ENCODE measurements around the gene PAFAH2.

The PAFAH2 gene

DNA sequence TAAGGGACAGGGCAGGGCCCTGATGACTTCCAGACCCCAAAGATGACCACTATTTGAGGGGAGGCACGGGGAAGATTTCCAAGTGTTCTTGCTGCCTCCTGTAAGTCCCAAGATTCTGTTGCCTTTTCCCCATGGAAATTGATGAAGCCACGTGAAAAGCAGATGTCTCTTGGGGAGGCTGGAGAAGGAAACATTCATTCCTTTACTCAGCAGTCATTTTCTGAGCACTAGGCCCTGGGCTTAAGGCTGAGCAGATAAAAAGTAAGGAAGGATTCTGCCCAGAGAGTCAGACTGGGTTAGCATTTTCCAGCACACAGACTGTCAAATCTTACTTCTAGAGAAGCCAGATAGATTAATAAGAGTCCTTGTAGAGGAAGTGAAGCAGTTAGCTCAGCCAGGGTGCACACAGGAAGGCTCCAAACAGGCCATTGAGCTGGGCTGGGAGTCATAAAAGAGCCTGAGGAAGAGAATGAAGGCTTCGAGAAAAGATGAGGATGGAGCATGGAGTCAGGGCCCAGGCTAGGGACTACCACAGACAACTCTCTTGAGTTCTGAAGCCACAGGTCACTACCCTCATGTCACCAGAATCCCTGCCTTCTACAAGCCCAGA, 33.9 kb upstream of the PAFAH2 start:
- no peak for DNase-seq (ENCODE audit: low read depth in 2 of 2)

DNA sequence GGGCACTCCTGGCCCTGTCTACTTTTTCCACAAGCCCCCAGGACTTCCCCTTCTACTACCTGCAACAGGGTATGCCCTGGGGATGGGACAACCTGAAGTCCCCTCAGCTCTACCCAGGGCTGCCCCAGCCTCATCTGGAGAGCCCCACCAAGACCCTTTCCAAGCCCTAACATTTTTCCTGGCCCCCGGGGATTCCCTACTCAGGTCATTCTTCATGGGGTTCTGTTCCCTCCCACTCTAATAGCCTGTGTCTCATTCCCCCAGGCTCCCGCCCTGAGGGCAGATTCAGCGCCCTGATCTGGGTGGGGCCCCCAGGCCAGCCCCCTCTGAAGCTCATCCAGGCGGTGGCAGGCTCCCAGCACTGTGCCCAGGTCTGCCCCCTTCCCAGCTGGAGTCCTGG, 33.3 kb upstream of the PAFAH2 start:
- no peak for DNase-seq (ENCODE audit: low read depth in 2 of 2)

DNA sequence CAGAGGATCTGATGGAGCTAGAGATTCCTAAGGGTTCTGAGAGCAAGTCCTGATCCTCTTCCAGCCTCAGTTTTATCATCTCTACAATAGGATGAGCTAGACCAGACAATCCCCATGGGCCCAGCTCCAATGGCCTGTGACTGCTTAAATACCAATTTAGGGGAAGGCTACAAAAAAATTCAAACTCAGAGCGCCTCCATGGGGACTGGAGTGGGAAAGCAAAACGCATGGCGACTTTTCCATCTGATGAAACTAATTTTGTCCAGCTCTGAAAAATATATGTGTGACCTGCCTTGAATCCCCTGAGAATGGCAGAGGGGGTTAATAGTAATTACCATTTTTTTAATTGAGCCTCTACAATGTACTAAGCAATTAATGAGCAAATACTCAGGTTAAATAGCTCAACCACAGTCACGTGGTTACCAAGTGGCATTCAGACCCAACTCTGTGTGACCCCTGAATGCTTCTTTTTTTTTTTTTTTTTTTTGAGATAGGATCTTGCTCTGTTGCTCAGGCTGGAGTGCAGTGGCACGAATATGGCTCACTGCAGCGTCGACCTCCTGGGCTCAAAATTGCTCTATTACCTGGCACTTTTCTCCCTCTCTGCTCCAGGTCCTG, 32.1 kb upstream of the PAFAH2 start:
- no peak for DNase-seq (ENCODE audit: low read depth in 2 of 2)

DNA sequence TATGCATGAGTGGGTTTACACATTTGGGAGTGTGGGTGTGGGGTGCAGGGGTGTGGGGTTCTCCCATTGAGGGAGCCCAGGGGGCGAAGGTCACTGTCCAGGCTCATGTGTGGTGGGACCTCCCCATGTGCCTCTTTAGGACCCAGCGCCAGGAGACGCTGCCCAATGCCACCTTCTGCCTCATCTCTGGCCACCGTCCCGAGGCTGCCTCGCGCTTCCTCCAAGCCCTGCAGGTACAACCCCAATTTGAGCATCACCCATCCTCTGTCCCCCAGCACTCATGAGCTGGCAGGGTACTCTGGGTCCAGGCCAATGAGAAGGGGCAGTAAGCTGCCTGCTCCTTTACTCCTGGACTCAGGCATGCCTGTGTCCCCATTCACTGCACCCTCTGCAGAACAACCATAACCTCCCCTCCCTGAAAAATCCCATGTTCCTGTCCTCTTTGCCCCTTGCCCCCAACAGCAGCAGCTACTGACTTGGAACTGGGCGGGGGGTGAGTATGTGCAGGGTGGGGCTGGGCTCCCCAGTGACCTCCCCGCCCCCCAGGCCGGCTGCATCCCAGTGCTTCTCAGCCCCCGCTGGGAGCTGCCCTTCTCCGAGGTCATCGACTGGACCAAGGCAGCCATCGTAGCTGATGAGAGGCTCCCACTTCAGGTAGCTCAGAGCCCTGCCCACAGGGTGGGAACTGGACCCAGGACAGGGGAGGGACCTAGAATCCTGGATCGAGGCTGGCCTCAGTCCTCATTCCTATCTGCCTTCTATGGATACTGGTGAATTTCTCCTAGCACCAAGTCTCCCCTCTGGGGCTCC, 31.4 kb upstream of the PAFAH2 start:
- no peak for DNase-seq (ENCODE audit: low read depth in 2 of 2)

DNA sequence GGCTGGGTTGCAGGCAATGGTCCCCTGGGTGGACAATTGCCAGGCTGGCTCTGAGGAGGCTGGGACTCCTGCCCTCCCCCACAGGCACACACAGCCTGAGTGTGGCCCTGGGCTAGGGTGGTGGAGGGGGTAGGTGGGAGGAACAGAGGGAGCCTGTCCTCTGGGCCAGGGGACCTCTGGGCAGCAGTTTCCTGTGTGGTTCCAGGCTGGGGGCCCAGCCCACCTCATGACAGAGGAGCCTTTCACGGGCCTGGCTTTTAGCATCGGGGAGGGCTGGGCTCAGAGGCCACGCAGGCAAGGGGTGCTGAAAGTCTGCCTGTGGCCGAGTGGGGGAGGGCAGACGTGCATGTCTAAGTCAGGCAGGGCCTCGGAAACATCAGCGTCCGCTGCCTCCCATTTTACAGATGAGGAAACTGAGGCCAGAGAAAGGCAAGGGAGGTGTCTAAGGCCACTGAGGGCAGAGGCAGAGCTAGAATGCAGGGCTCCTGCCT, 30.7 kb upstream of the PAFAH2 start:
- DNase-seq (ENCODE audit: low read depth in 2 of 2) = no peak

DNA sequence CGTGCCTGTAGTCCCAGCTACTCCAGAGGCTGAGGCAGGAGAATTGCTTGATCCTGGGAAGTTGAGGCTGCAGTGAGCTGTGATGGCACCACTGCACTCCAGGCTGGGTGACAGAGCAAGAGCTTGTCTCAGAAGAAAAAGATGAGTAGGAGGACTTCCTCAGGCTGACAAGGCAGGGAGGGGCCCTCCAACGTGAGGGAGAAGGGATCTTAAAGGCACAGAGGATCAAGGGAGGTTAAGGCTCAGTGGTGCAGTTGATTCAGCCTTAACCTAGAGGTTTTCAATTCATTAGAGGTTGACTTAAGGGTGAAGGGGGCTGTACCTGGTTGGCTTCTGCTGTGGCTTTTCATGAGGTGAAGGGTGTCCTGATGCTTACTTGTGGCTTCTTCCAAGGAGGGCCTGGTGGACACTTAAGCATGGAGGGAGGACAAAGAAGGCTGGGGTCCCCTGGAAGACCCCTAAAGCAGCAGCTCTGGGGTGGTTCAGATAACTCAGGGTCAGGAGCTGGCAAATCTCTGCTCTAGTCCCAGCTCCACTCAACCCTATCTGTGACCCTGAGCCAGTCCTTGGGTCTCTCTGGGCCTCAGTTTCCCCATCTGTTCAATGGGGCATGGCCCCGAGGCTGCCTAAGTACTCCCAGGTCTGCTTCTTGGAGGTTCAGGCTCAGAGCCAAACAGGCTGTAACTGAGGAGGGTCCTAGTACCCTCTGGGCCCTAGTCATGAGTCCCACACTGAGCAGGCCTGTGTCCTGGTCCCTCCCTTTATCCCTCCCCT, 30.0 kb upstream of the PAFAH2 start:
- no peak for DNase-seq (ENCODE audit: low read depth in 2 of 2)

DNA sequence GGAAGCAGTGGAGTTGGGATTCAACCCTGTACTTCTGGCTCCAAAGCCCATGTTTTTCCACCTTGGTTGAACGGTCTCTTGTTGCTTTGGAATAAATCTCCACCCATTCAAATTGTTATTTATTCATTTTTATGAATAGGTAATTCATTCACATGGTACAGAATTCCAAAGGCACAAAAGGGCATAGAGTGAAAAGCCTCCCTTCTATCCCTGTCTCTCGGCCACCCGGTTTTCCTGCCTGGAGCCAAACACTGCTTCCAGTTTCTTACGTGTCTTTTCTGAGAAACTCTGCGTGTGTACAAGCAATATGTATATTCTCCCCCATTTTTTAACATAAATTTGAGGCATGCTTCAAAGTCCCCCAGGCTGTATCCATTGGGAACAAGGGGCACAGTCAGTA, 27.7 kb upstream of the PAFAH2 start:
- no peak for DNase-seq (ENCODE audit: low read depth in 2 of 2)

DNA sequence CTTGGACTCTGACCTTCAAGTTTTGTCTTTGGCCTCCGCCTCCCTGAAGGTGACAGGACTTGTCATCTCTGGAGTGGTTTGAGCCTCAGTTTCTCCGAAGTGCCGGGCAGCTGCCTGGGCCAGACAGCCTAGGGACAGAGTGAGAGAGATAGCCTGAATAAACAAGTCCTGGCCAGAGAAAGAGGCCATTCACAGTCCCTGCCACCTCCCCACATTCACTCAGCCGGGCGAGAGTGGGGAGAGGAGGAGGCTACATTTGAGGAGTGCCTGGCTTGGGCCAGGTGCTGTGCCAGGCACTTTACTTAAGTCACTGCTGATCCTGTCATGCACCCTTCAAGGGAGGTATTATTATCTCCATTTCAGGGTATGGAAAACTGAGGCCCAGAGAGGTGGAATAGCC, 27.2 kb upstream of the PAFAH2 start:
- no peak for DNase-seq (ENCODE audit: low read depth in 2 of 2)

DNA sequence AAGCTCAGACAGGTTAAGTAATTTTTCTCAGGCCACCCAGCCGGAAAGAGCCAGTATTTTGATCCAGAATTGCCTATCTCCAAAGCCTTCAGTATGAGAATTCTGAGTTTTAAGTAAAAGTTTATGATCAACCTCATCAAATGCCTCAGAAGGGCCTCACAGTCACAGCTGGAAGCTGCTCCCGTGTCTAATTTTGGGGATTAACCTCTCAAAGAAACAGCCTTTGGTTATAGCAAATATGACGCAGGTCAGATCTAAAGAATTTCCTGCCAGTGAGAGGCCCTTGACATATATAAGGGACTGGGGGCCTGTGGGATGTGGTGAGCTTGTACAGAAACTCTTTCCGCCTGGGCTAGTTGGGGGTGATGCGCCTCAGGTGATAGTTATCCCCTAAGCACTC, 26.0 kb upstream of the PAFAH2 start:
- no peak for DNase-seq (ENCODE audit: low read depth in 2 of 2)

DNA sequence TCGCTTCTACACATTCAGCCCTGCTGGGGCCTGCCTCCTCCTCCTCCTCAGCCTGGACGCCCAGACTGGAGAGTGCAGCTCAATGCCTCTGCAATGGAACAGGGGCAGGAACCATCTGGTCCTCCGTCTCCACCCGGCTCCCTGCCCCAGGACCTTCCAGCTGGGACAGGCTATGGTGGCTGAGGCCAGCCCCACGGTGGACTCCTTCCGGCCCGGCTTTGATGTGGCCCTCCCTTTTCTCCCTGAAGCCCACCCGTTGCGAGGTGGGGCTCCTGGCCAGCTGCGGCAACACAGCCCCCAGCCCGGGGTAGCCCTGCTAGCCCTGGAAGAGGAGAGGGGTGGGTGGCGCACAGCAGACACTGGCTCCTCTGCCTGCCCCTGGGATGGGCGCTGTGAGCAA, 25.1 kb upstream of the PAFAH2 start:
- no peak for DNase-seq (ENCODE audit: low read depth in 2 of 2)

DNA sequence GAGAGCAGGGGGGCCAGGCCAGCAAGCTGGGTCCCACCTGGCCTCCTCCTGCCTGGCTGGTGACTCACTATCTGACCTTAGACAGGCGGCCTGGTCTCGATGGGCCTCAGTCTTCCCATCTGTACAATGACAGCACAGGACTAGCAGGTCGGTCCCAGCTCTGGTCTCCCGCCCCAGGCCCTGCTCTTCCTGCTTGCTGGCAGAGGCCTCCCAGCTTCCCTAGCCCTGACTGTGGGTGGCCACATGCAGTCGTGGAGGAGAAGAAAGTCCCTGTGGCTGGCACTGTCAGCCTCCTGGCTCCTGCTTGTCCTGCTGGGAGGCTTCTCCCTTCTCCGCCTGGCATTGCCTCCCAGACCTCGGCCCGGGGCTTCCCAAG, 24.5 kb upstream of the PAFAH2 start:
- DNase-seq (ENCODE audit: low read depth in 2 of 2) = no peak

DNA sequence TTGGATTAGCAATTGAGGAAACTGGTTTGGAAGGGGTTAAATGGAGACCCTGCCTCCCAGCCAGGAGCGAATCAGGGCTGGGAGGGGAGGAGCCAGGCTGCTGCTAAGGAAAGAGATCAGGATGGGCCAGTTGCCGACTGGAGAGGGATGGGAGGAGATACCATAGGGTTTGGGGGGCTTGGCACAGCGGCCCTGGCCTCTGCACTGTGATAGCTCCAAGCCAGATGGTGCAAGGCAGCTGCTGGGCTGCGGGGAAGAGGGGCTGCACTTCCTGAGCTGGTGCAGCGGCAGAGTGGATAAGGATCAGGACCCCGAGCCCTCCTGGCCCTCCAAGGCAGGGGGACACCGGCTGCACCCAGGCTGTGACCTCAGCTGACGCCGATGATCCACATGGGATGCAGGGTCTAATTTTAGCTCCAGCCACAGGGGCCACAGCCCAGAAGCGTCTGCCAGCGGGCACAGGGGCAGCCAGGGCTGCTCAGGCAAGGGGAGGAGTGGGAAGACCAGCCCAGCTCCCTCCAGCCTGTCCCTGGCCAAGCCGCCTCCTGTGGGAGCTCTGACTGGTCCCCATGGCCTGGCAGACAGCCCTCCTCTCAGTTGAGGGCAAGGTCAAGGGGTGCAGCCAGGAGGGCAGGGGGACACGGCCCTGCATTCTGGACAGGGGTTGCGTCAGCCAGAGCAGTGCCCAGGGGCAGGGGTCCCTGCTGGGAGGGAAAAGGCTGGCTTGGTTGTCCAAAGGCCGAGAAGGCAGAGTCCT, 24.0 kb upstream of the PAFAH2 start, which contains the start of gene EXTL1:
EXTL1 (plus strand) TSS at position 129 of the 757 bp plus-strand sequence. CDS start 872 bp downstream, outside the sequence.
- no peak for DNase-seq (ENCODE audit: low read depth in 2 of 2)

DNA sequence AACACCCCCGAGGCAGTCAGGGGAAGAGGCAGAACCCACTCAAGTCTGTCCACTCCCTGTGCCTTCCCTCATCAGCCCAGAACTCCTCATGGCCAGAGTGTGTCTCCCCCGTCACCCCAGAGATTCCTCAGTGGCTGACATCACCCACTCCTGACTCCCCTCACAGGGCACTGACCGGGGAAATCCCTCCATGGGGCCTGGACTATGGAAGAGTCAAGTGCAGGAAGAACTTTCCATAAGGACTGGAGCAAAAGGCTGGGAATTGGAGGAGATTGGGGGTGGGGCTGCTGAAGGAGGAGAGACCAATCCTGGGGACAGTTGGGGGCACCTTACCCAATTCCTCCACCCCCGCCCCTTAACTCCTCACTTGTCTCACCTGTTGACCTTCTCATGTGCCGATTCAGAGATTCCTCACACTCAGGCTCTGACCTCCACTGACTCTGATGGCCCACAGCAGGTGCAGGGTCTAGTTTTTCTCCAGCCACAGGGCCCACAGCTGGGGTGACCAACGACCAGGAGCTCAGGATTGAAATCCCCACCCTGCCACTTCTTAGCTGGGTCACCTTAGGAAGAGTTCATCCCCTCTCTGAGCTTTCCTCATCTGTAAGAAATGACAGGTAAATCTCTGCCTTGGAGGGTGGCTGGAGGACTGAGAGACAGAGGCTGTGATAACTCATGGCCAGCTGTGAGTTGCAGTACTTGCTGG, 23.2 kb upstream of the PAFAH2 start:
- no peak for DNase-seq (ENCODE audit: low read depth in 2 of 2)

DNA sequence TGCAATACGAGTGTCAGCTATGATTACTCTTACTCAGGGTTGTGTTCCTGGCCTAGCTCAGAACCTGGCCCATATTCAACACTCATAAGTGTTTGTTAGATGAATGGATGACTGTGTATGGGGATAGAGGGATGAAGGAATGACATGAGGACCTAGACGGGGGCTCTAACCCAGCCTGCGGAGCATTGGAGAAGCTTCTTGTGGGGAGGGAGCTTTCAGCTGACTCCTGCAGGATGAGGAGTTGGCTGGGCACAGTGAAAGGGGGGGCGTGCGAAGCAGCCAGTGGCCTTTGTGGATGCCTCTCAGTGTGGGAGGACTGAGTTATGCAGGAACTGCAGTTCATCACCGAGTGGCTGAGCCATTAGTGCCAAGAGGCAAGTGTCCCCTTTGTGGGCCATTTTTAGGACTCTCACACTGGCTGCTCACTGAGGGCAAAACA, 22.5 kb upstream of the PAFAH2 start:
- no peak for DNase-seq (ENCODE audit: low read depth in 2 of 2)

DNA sequence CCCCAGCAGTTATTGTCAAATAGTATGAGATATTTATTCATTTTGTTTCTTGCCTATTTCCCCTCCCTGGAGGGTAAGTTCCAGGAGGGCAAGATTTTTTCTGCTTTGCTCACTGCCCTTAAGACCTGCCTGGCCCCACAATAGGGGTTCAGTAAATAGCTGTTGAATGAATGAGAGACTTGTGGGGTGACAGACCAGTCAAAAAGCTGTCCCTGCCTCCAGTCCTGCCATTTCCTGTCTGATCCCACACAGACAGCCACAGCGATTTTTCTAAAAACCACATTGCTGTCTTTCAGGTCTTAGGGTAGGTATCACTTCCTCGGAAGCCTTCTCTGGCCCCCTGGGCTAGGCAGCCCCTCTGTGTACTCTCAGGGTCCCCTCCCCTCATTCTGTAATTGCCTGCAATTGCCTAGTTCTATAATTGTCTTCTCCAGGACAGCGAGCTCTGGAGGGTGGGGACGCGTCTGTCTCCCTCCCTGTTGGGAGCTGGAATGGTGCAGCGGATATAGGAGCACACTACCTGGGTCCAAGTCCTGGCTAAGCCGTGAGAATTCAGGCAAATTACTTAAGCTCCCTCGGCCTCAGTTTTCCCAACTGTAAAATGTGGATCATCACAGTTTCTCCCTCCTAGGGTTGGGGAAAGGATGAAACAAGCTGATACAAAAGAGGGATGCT, 21.9 kb upstream of the PAFAH2 start:
- DNase-seq (ENCODE audit: low read depth in 2 of 2) = no peak

DNA sequence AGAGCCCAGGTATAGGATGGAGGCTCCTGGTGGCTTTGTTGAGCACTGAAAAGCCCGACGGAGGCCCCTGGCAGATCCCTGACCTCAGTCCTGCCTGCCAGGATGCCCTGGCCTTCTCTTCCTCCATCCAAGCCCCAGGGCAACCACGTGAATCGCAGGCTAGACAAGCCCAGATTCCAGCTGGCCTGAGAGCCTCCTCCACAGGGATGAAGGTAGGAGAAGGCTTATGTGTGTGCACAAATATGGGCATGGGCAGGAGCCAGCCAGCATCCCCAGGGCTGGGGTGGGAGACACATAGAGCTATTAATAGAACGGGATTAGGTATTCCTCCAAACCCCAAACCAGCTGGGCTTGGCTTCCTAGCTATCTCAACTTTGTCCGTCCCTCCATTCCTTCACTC, 19.7 kb upstream of the PAFAH2 start:
- no peak for DNase-seq (ENCODE audit: low read depth in 2 of 2)

DNA sequence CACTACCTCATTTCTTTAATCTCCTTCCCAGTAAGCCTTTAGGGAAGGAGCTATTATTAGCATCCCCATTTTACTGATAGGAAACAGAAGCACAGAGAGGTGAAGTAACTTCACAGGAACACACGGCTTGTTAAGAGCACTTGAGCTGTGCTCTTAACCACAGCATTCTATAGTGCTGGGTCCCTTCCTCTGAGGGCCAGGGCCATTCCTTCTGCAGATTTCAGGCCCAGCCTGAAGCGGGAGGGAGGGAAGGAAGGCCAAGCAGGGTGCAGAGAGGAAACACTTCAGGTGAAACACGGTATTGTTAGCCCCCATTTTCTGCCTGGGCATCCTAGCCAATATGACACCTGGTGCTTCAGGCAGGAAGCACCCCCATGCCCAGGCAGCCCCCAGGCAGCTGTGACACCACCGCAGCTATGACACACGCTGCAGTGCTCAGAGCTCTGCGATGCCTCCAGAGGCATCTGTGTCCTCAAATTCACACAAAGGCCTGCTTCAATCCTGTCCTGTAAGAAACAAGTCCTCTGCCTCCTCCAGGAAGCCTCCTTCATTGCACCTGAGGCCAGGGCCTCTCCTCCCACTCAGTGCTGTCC, 19.2 kb upstream of the PAFAH2 start:
- no peak for DNase-seq (ENCODE audit: low read depth in 2 of 2)

DNA sequence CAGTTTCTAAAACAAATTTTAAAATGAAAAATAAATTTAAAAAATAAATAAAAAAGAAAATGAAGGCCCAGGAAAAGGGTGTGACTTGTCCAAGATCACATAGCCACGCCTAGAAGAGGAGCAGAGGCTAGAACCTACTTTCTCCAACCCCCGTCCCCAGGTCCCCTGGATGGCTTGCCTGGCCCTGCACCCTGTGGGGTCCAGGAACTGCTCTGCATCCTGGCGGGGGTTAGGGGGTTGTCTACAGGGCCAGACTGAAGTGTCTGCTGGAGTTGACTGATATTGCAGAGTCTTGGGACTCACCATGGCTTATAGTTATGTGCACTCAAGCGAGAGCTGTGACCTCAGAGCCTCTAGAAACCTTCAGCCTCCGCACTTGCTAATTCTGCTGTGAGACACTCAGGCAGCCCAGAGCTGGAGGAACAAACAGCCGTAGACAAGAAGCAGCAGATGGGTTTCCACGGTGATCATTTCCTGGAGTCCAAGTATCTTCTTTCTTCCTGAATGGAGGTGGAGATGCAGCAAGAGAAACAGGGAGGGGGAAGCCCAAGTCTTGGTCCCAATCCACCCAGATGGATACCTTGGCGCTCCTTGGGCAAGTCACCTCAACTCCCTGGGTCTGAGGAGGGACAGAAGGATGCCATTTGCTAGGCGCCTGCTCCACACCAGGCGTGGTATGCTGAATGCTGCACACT, 18.5 kb upstream of the PAFAH2 start:
- DNase-seq (ENCODE audit: low read depth in 2 of 2) = no peak

DNA sequence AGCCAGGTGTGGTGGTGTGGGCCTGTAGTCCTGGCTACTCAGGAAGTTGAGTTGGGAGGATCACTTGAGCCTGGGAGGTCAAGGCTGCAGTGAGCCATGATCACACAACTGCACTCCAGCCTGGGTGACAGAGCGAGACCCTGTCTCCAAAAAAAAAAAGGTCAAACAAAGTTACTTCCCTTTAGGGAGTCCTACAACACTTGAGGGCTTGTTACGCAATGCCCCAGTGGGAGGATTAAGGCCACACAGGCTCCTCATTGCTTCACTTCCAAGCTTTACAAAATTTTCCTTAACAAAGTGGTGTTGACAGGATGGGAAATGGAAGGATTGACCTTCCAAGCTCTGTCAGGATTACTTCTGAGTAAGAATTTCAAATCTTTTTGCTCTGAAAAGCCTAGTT, 17.5 kb upstream of the PAFAH2 start:
- DNase-seq (ENCODE audit: low read depth in 2 of 2) = no peak

All from stimulated activated CD4-positive, alpha-beta T cell treated with anti-CD3 and anti-CD28 coated beads, Interleukin-12 subunit alpha, Interleukin-12 subunit beta, amount 100 ng/mL, for 24 hours (primary cell).